Activated gamma-delta T cell (primary cell): ENCODE results near the gene SUN3.
"Not testable (repeated sequence)": the region's sequence is repeated elsewhere in the genome, so short reads cannot be mapped to it uniquely, and the experiment has no call there.

ENCODE experiments used
- DNase-seq: peaks from one replicate; lab custom pipeline; 2025; lab: John Stamatoyannopoulos, UW

SUN3 gene

GRCh38 chr7:47945261-47946015, 83.5 kb downstream of the SUN3 start:
- DNase-seq = no peak

GRCh38 chr7:47944536-47945260, 84.2 kb downstream of the SUN3 start:
- DNase-seq = no peak

- DNase-seq = no peak
These were observed 85.0 kb downstream of the SUN3 start for GRCh38 chr7:47943676-47944474.

GRCh38 chr7:47942651-47943050, 86.3 kb downstream of the SUN3 start:
- DNase-seq = not testable (repeated sequence)

GRCh38 chr7:47942132-47942531, 86.8 kb downstream of the SUN3 start:
- no peak for DNase-seq

- DNase-seq = no peak
These were observed 87.6 kb downstream of the SUN3 start for GRCh38 chr7:47941136-47941844.

GRCh38 chr7:47940088-47941013, 88.6 kb downstream of the SUN3 start:
- DNase-seq = no peak

- no peak for DNase-seq
These were observed 89.4 kb downstream of the SUN3 start for GRCh38 chr7:47939425-47940036.

GRCh38 chr7:47938574-47939165, 90.2 kb downstream of the SUN3 start:
- no peak for DNase-seq

GRCh38 chr7:47937711-47938573, 91.0 kb downstream of the SUN3 start:
- no peak for DNase-seq
